ENCODE measurements around the gene HIRIP3. TPM values are rescaled to one million over a fixed set of nuclear protein-coding genes. Genes with fewer than 3 reads are reported as not detected.

Gene HIRIP3
- total RNA-seq, 4 donors from 2014 or later, result 25.6 to 31.4 (median 28.2) TPM

DNA sequence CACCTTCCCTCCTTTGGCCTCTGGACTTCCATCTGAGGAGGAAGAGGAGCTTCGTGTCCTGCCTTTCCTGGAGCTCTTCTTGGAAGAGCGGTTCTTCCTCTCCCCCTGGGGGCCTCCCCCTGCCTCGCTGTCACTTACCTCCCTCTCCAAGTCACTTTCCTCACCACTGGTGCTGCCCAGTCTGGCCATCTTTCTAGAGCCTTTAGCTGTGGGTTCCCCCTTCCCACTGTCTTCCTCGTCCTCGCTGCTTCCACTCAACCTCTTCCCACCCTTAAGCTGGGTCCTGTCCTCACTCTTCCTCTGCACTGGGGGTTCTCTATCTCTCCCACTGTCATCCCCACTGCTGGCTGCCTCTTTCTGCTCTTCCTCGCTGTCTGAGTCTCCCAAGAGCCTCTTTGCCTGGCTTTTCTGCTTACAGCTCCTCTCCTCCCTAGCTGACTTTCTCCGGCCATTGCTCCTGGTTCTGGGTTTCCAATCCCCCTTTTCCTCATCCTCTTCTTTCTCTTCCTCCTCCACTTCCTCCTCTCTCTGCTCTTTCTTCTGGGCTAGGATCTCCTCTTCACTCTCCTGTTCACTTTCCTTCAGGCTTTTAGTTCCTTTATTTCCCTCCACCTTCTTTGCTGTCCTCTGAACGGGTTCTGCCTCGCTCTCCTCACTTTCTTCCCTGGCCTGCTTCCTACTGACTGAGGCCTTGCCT, 1.4 kb downstream of the HIRIP3 start:
- WGBS, 2 donors (ENCODE audit: low coverage in 1 of 2), result 86 to 100% methylated on average over 2 to 9 of the region's 9 CpGs
- Histone ChIP-seq H3K4me1 (peaks cover 3 to 35% (median 11%) of the 10 kb centered on the region in 3 donors), H3K27me3 (no peaks in the 10 kb centered on the region), H3K27ac (peak overlapping the region in 3 of 4 donors; percentile 92 to 99 (median 98)), H3K36me3 (peaks cover 0 to 62% of the 10 kb centered on the region in 2 donors), H3K4me3 (no peak overlapping the region), H3K9me3 (no peaks in the 10 kb centered on the region)
- TF ChIP-seq, protein P1, sequence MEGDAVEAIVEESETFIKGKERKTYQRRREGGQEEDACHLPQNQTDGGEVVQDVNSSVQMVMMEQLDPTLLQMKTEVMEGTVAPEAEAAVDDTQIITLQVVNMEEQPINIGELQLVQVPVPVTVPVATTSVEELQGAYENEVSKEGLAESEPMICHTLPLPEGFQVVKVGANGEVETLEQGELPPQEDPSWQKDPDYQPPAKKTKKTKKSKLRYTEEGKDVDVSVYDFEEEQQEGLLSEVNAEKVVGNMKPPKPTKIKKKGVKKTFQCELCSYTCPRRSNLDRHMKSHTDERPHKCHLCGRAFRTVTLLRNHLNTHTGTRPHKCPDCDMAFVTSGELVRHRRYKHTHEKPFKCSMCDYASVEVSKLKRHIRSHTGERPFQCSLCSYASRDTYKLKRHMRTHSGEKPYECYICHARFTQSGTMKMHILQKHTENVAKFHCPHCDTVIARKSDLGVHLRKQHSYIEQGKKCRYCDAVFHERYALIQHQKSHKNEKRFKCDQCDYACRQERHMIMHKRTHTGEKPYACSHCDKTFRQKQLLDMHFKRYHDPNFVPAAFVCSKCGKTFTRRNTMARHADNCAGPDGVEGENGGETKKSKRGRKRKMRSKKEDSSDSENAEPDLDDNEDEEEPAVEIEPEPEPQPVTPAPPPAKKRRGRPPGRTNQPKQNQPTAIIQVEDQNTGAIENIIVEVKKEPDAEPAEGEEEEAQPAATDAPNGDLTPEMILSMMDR (IDR thresholded peaks at IDR 0.05), result no peak
- TF ChIP-seq POLR2A (IDR thresholded peaks at IDR 0.05), result no peak
- TF ChIP-seq EP300 (IDR thresholded peaks at IDR 0.05), result no peak
- no peak for TF ChIP-seq POLR2AphosphoS5 (IDR thresholded peaks at IDR 0.05)
- no peak for ATAC-seq

DNA sequence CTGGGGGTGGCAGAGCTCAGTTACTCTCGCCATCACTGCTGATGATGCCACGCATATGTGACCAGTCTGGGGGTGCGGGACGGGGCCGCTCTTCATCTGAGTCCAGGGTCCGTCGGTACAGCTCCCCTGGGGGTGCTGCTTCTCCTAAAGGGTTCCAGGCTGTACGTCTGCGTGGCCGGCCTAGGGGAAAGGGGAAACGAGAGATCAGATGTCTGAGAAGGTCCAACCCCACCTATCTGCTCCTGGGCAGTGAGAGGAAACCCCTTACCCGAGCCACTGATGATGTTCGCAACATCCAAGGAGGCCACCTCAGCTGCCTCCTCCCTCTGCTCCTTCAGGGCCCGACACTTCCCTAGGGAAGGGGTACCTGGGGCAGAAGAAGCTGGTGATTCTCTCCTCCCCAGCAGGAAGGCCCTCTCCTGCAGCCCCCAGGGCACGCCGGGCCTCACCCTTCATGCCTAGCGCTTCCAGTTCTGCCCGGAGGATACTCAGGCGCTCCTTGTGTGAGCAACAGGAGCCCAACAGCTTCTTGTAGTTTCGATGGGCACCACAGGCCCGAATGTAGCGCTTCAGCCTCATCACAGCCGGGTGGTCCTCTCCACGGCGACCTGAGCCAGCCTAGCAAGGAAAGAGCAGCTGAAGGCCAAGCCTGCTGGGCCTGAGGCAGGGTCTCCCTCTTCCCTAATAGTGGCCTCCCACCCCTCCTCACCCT, 2.1 kb downstream of the HIRIP3 start:
- TF ChIP-seq POLR2A (IDR thresholded peaks at IDR 0.05), result no peak
- TF ChIP-seq, protein P1 (IDR thresholded peaks at IDR 0.05), result no peak
- no peak for TF ChIP-seq POLR2AphosphoS5 (IDR thresholded peaks at IDR 0.05)
- no peak for TF ChIP-seq EP300 (IDR thresholded peaks at IDR 0.05)
- ATAC-seq, result no peak
- Histone ChIP-seq H3K4me3 (no peak overlapping the region), H3K9me3 (no peaks in the 10 kb centered on the region), H3K27ac (peak overlapping the region in 1 of 4 donors; percentile 92), H3K4me1 (peaks cover 3 to 35% (median 11%) of the 10 kb centered on the region in 3 donors), H3K36me3 (peaks cover 0 to 67% of the 10 kb centered on the region in 2 donors), H3K27me3 (no peaks in the 10 kb centered on the region)
- 55 to 92% methylated on average over 2 of the region's 25 CpGs for WGBS, 2 donors (ENCODE audit: low coverage in 1 of 2)

DNA sequence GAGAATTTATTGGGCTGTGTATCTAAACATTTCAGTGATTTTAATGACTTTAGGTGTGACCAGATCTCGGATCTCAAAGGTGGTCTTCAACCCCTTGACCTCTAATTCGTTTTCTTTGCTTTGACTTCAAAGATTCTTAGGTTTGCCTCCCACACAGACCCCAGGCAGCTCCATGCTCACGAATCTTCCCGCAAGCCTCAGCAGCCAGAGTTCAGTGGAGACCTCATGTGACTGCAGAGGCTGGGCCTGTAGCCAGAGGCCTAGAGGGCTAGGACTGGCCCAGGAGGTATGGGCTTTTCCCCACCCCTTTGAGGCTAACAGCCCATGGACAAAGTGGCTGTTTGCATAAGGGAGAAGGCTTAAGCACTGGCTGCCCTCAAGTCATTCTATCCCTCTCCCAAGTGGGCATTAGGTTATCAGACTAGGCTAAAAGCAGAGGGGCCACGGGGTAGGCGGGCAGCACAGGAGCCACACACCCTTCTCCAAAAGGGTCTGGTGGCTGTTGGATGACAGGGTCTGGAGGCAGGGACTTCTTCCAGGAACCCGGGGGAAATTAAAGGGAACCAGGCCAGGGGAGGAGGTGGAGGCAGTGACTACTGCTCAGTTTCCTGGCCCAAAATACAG, 3.0 kb downstream of the HIRIP3 start:
- TF ChIP-seq POLR2AphosphoS5 (IDR thresholded peaks at IDR 0.05) (no peak), EP300 (IDR thresholded peaks at IDR 0.05) (no peak), POLR2A (IDR thresholded peaks at IDR 0.05) (no peak)
- TF ChIP-seq, protein P1 (IDR thresholded peaks at IDR 0.05), result no peak
- peaks cover 3 to 30% (median 11%) of the 10 kb centered on the region in 3 donors for H3K4me1 ChIP-seq
- H3K36me3 ChIP-seq, result peaks cover 0 to 68% of the 10 kb centered on the region in 2 donors
- 23 to 32% methylated on average over 2 to 4 of the region's 7 CpGs for WGBS, 2 donors (ENCODE audit: low coverage in 1 of 2)
- H3K4me3 ChIP-seq, result no peak overlapping the region
- H3K27ac ChIP-seq, result peak overlapping the region in 1 of 4 donors; percentile 2
- no peaks in the 10 kb centered on the region for H3K9me3 ChIP-seq
- ATAC-seq, result no peak
- H3K27me3 ChIP-seq, result no peaks in the 10 kb centered on the region

DNA sequence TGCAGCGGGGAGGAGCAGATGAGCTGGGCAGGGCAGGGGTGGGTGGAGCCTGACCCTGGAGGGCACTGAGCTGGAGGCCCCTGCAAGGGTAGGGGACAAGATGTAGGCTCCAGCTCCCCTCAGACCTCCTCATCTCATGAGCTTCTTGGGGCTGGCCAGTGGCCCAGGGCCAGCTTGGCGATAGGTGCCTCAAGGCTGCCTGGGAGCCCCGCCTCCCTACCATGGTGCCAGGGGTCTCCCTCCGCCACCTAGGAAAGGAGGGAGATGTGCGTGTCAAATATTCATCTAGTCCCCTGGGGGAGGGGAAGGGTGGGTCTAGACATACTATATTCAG, 3.9 kb downstream of the HIRIP3 start:
- Histone ChIP-seq H3K4me1 (peaks cover 3 to 20% (median 7%) of the 10 kb centered on the region in 3 donors), H3K9me3 (no peaks in the 10 kb centered on the region), H3K27me3 (no peaks in the 10 kb centered on the region), H3K27ac (no peak overlapping the region), H3K4me3 (no peak overlapping the region), H3K36me3 (peaks cover 0 to 76% of the 10 kb centered on the region in 2 donors)
- ATAC-seq, result no peak
- no peak for TF ChIP-seq POLR2A (IDR thresholded peaks at IDR 0.05)
- TF ChIP-seq, protein P1 (IDR thresholded peaks at IDR 0.05), result no peak
- no peak for TF ChIP-seq POLR2AphosphoS5 (IDR thresholded peaks at IDR 0.05)
- no peak for TF ChIP-seq EP300 (IDR thresholded peaks at IDR 0.05)
- WGBS, 2 donors (ENCODE audit: low coverage in 1 of 2), result no CpG with 5 or more reads among the region's 5 CpGs
